GM18517 (cell line): ENCODE measurements around the gene C18orf54.
"Not testable (repeated sequence)": the region's sequence is repeated elsewhere in the genome, so short reads cannot be mapped to it uniquely, and the experiment has no call there.

ENCODE experiments used
- ATAC-seq: cut with Tn5 transposase; IDR thresholded peaks from one replicate; pipeline ENCODE4 v1.9.1; 2021; ENCODE audit warnings: mild to moderate bottlenecking, moderate library complexity; ENCODE audit not compliant: unreplicated experiment

The C18orf54 gene

DNA sequence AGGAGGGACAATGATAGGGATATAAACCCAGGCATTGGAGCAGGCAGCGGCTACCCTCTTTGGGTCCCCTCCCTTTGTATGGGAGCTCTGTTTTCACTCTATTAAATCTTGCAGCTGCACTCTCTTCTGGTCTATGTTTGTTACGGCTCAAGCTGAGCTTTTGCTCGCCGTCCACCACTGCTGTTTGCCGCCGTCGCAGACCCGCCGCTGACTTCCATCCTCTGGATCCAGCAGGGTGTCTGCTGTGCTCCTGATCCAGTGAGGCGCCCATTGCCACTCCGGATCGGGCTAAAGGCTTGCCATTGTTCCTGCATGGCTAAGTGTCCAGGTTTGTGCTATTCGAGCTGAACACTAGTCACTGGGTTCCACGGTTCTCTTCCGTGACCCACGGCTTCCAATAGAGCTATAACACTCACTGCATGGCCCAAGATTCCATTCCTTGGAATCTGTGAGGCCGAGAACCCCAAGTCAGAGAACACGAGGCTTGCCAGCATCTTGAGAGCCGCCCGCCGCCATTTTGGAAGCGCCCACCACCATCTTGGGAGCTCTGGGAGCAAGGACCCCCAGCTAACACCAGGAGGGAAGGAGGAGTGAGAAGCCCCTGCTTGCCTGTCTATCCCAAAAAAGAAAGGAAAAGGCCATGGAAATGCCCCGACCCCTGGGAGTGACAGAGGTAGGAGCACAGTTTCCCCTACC, 29.2 kb downstream of the C18orf54 start:
- not testable (repeated sequence) for ATAC-seq

DNA sequence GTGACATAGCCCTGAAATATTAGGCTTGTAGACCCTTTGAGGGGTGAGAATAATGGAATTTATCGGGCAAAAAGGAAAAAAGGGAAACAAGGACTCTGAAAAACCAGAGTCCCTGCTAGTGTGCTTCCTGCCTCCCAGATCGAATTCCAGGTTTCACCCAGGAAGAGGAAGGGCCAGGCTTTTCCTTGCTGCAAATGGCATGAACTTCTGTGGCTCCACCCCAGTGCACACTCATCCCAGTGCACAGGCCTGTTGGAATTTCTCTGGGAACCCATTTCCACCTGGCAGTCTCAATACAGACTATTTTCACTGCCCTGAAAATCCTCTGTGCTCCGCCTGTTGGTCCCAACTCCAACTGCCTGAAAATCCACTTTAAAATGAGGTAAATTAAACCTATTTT, 29.9 kb downstream of the C18orf54 start:
- no peak for ATAC-seq

DNA sequence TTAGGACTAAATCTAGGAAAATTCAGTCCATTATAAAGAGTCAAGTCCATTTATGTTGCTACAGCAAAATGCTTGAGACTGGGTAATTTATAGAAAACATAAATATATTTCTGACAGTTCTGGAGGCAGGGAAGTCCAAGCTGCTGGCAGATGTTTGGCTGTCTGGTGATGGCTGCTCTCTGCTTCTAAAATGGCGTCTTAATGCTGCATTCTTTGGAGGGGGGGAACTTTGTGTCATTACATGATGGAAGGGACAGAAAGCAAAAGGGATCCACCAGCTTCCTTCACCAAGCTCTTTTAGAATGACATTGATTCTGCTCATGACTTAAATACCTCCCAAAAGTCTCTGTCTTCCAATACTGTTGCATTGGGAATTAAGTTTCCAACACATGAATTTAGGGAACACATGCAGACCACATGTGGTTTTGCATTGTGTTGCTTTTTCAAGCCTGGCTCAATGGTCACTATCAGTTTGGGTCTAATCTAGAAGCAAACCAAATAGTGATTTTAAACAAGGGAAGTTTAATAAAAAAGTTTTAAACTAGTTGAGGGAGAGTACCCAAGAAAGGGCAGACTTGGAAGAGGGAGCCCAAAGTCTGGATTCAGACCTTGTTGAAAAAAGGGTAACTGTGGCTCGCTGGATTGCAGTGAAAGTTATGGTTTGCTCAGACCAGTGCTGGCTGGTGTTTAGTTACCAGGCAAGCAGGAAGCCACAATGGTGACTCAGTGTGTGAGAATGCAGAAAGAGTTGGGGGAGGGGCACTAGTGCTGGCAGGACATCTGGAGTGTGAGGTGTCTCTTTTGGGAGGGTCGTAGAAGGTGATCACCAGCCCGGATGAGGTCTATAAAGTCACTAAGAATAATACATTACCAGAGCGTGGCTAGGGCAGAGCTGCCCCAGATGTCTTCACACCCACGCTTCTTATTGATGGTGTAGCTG, 30.8 kb downstream of the C18orf54 start:
- ATAC-seq: peak; percentile 90

DNA sequence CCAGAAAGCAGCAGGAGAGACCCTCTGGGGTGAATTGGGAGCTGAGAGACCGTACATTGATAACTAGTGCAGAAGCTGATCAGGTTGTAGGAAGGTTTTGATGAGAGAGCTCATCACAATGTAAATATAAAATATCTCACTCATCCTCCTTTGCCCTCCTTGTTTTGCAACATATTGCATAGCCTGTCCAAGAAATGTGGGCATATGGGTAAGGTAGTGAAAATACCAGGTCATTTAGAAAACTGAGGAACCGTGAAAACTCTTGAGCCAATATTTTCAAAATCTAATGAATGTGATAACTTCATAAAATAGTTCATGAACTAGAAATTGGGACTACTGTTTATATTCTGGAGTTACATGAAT, 31.4 kb downstream of the C18orf54 start:
- no peak for ATAC-seq

DNA sequence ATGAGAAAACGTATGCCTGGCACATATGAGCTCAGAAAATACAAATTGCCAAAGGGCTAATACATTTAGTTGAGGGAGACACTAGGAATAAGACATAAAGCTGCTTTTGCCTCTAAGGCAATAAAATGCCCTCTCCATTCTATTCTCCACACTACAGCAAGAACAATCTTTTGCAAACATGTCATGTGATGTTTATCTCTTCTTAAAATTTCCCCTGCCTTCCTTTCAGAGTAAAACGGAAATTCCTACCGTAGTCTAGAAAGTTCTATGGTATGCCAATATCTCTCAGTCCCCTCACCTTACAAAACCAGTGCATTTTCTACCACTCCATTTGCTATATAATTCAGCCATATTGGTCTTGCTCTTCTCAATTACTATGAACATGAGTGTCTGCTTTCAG, 33.1 kb downstream of the C18orf54 start:
- no peak for ATAC-seq

DNA sequence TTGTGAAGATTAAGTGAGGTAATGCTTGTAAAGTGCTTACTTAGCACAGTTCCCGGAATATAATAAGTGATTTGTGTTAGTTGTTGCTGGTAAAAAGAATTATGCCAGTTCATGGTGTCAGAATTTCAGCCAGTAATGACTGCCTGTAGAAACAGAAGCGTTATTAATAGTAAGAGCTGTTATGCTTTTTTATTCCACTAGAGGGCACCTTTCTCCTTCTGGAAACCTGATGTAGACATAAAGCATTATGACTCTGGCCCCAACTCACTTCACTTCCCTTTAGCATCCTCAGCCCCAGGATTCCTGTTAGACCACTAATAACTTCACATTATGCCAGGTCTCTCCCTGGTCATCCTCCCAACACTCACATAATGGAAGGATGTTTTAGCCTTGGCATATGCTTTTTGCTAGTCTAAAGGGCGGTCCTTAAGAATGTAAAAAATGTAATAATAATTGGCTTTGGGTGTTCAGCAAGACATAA, 34.9 kb downstream of the C18orf54 start:
- peak; percentile 80 for ATAC-seq

DNA sequence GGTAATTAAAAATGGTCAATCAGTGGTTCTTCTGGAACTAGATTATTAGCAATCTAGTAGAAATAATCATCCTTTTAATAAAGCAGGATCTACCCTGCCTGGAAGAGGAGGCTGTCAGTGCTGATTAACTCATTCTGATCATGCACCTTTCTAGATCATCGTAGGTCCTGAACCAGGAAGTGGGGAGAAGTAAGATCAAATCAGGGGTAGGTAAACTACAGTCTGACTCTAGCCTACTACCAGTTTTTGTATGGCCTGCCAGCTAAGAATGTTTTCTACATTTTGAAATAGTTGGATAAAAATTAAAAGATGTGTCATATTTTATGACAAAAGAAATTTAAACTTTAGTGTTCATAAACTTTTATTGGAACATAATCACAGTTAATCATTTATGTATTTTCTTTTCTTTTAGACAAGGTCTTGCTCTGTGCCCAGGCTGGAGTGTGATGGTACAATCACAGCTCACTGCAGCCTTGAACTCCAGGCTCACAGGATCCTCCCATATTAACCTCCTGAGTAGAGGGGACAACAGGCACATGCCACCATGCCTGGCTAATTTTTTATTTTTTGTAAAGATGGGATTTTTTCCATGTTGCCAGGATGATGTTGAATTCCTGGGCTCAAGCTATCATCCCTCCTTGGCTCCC, 36.1 kb downstream of the C18orf54 start:
- ATAC-seq: no peak

DNA sequence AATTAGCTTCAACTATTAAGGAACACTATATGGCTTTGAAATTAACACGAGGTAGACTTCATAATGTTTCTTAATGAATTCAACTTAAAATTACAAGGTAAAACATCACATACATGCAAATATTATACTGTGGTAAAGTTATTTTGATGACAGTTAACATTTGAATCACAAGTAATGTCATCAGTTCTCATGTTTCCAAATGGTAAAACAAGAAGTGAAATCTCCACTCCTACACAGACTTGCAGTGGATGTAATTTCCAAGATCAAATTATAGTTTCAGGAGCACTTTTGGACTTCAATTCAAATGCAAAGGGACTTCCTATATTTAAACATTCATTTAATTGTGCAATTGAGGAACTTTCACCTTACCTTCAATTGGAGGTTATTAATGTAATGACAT, 39.1 kb downstream of the C18orf54 start:
- no peak for ATAC-seq

DNA sequence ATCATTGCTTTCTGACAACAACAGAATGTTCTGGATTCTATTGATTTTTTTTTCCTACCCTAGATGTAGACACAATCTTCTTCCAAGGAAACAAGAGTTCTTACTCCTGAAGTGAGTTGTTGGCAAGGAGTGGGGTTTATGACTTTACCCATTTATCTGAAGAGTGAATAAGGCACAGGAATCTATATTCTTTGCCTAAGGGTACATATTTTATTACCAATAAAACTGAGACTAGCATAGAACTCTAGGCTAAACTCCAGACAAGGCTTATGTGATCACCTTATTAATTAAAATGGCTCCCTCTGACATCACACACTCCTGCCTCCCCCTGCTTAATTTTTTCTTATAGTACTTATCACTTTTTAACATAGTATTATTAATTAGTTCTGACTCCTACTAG, 47.6 kb downstream of the C18orf54 start:
- ATAC-seq: no peak

DNA sequence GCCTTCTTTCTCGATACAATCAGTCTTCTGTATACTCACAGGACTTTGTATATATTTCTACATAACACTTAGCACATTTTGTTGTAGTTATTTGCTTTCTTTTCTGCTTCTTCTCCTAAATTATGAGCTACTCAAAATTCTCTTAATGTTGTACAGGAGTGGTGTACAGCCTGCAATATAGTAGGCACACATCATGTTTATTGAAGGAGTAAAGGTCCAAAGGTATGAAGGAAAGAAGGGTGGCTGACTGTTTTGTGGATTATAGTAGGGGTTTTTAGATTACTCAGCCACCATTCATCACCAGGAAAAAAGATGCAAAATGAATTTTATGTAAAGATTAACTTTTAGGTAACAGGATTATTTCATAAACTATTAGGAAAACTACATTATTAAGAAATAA, 54.1 kb downstream of the C18orf54 start:
- no peak for ATAC-seq

DNA sequence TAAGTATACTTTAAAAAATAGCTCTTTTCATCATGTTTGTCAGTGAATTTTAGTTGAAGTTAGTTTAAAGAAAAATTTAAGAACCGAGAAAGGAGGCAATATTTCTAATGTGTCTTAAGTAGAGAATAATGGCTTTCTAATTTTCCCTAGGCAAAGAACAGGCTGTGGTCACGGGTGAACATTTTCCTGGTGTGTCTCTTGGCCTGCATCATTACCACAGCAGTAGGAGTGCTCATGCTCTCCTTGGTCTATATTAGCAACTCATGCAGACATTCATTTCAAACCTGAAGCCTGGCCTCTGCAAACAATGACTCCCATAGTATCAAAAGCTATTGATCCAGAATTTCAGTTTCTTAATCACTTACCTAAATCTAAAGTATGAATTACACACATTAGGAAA, 57.4 kb downstream of the C18orf54 start:
- no peak for ATAC-seq

DNA sequence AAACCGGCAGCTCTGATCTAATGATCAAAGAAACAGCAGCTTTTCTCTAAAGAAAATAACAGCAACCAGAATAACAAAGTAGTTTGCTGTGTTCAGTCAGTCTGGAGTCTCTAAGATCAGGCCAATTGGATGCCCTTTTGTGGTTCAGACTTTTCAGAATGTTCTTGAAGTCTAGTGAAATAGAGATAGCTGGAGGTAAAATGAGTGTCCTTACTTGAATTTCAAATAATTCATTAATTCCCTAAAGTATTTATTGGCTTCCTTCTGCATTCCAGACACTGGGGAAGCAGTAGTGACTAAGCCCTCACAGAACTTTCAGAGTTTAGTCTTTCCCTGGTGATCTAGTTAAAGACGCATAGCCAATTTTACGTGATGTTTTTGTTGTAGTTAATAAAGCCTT, 58.7 kb downstream of the C18orf54 start:
- no peak for ATAC-seq

DNA sequence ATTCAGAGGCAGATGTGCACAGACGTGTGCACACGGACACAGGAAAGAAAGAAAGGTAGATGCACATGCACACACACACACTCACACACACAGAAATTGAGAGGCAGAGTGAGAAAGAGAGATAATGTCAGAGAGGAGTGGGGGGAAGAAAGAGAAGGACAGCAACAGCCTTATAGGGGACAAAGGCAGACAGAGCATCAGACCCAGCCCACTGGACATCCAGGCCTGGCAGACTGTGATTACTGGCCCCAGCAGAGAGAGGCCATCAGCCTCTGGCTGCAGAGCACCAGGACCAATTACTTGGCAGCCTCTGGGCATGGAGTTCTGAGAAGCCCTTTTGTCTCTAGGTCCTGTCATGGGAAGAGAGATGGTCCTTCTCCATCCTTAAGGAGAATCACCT, 66.1 kb downstream of the C18orf54 start:
- no peak for ATAC-seq

DNA sequence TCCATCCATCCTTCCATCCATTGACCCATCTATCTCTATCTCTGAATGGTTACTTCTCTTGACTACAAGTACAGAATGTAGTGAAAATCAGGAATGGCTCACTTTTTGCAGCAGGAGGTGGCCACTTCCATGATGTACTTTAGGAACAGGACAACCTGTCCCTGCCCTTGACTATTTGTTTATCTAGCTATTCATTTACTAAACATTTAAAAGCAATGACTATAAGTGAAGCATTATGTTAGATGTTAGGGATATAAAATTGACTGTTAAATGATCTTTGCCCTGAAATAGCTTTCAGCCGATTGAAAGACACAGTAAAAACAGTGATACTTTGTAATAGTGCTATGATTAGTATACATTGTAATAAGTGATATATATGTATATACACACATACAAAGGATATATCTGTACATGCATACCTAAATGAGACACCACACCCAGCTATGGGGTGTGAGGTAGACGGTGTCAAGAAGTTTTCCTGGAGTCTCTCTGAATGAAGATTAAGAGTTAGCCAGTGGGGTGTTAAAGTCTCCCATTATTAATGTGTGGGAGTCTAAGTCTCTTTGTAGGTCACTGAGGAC, 68.5 kb downstream of the C18orf54 start:
- ATAC-seq: no peak
